Activated CD4-positive, alpha-beta T cell treated with anti-CD3 and anti-CD28 coated beads for 1 hour (primary cell): ENCODE results near the gene STIM1.

ENCODE experiments used
- DNase-seq: peaks from one replicate; pipeline ENCODE4 v3.0.0-alpha.2; 2020

The STIM1 gene

DNA sequence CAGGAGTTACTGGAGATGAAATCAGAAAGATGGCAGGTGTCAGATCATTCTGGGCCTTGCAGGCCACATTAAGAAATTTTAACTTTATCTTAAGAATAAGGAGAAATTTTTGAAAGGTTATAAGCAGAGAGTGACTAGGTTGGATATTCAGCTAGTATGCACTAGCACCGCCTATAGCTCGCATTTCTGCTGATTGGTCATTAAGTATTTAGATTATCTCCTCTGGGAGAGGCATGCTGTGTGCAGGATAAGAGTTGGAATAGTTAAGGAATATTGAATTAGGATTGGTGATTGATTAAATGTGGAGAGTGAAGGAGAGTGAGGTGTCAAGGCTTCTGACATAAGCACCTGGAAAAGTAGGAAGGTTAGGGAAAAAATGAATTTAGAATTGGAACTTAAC lies 100.6 kb downstream of the STIM1 start:
- no peak for DNase-seq

DNA sequence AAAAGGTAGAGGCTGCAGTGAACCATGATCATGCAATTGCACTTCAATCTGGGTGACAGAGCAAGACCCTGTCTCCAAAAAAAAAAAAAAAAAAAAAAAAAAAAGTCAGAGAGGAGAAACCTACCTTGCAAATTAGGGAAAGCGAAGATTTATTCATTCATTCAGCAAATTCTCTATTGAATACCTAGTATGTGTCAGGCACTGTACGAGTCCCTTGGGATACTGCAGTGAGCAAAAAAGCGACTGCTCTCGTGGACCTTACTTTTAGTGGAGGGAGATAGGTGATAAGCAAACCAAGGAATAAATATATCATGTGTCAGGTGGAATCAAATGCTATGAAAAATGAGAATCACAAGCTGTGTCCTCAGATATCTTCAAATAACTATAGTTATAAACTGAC lies 101.3 kb downstream of the STIM1 start:
- DNase-seq, result no peak

DNA sequence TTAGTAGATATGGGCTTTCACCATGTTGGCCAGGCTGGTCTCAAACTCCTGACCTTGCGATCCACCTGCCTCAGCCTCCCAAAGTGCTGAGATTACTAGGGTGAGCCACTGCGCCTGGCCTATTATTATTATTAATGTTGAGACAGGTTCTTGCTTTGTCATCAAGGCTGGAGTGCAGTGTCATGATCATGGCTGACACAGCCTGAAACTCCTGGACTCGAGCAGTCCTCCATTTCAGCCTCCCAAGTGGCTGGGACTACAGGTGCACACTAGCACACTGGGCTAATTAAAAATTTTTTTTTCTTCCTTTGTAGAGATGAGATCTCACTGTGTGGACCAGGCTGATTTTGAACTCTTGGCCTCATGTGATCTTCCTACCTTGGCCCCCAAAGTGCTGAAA lies 102.0 kb downstream of the STIM1 start:
- no peak for DNase-seq

DNA sequence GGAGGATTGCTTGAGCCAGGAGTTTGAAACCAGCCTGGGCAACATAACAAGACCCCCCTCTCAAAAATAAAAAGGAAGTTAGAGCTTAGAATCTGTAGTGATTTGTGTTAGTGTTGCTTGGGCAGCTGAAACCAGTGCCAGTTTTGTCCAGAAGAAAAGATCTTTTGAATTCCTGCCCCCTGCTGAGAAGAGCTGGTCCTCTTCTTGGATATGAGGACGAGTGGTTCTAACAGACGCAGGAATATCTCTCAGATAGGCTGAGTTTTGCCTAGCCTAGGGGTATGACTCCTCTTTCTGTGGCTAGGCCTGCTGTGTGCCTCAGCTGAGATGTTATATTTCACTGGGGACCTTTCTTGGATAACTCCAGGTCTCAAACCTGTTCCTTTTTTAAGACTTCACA lies 102.8 kb downstream of the STIM1 start:
- no peak for DNase-seq

DNA sequence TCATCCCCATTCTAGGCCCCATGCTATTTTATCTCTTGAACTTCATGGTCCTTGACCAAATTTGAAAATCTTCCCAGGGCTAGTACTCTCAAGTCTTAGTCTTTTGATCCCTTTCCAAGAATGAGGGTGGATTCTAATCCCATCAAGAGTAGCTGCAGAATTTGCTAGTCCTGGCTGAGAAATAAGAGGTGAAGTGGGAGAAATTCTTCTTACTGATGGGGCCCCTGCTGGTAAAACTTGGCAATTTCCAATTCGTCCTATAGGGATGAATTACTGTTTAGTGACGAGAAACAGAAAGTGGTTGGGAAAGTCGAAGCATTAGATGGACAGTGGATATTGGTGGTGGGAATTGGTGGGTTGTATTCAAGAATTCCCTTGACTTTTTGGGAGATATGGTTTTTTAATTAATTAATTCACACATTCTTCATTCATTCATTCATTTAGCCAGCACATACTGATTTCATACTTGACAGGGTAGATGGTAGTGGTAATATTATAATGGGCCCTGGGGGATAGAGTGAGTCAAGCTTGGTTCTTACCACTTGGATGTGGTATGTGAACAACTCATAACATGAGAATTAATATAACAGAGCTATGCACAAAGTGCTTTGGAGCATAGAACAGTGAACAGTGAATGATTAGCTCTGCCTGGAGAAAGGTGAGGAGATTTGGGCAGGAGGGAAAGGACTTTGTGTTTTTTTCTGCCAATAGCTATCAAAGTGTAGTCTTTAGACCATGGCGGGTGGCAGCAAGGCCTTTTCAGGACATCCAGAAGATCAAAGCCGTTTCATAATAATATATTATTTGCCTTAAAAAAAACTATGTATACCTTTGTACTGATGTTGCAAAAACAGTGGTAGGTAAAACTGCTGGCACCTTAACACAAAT lies 103.8 kb downstream of the STIM1 start:
- no peak for DNase-seq

DNA sequence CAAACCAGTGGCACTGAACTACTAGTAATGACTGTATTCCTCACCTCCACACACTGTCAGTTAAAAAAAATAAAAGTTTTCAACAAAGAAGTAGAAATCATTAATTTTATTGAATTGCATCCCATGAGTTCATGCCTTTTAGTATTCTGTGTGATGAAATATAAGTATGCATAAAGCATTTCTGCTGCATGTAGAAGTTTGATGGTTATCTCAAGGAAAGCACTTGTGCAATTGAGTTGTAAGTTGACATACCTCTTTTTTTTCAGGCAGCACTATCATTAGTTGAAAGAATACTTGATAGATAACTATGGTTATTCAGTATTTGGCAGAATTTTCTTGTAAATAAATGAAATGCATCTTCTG lies 104.4 kb downstream of the STIM1 start:
- no peak for DNase-seq

DNA sequence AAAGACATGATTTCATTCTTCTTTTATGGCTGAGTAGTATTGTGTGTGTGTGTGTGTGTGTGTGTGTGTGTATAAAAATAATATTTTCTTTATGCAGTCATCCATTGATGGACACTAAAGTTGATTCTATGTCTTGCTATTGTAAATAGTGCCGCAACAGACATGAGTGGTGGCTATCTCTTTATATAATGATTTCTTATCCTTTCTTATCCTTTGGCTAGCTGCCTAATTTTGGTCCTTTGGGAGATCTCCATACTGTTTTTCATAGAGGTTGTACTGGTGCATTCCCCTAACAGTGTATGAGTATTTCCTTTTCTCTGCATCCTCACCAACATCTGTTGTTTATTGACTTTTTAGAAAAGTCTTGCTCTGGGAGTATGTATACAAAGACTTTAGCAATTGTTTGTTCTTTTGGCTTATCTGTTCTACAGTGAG lies 107.0 kb downstream of the STIM1 start:
- no peak for DNase-seq

DNA sequence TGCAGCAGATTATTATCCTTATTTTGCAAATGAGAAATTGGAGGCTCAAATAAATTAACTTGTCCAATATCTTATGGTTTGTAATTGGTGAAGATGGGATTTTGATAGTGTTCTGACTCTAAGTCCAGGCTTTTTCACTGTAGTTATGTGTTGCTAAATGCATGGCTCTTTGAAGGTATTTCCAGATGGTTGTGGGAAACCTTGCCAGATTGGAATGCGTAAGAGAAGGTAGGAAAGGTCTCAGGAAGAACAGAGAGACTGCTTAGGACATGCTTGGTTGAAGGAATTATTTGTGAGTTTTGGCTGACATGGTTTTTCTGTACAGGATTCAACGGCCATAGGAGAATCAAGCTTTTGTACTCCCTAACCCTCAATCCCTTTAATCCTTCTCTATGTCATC lies 108.6 kb downstream of the STIM1 start:
- no peak for DNase-seq

DNA sequence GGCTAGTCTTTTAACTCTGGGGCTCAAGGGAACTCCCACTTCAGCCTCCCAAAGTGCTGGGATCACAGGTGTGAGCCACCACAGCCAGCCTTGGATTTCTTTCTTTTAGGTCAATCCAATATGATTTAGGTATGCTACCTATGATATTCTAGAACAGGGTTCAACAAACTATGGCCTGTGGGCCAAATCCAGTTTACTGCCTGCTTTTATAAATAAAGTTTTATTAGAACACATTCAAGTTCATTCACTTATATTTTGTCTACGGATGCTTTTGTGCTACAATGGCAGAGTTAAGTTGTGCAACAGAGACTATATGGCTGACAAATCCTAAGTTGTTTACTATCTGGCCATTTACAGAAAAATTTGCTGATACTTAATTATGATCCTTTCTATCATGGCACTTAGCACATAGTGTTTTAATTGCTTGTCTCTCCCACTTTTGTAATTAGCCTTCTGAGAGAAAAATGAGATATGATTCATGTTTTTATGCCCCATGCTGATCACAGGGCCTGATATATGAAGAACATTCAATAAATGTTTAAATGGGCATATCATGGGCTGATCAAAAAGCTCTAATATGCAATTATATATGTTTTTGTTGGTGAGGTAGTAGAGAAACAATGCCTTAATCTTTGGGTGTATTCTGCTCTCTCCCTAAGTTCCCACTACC lies 109.6 kb downstream of the STIM1 start:
- DNase-seq, result no peak

DNA sequence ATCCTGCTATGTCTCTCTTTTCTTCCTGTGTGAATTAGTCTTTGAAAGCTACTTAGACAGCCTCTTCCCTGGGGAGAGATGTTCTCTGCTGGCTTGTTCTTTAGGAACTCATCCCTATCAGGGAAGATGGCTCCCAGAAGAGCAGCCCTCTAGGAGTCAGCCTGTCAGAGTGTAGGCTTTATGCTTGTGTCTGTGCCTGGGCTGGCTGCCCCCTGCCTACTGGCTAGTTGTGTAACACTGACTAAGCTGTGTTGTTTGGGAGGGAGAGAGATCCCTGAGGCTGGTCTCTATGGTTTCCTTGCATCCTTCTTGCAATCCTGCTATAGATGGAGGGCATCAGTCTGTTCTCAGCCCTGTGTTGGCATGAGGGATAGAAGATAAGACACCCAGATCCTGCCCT lies 112.2 kb downstream of the STIM1 start:
- no peak for DNase-seq

DNA sequence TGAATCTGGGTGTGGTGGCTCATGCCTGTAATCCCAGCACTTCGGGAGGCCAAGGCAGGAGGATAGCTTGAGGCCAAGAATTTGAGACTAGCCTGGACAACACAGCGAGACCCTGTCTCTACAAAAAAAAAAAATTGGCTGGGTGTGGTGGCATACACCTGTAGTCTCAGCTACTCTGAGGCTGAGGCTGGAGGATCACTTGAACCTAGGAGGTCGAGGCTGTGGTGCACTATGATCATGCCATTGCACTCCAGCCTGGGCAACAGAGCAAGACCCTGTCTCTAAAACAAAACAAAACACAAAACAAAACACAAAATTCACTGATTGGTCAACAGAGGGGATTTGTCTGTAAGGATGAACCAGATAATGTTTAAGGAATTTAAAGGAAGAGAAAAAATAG lies 113.7 kb downstream of the STIM1 start:
- no peak for DNase-seq

DNA sequence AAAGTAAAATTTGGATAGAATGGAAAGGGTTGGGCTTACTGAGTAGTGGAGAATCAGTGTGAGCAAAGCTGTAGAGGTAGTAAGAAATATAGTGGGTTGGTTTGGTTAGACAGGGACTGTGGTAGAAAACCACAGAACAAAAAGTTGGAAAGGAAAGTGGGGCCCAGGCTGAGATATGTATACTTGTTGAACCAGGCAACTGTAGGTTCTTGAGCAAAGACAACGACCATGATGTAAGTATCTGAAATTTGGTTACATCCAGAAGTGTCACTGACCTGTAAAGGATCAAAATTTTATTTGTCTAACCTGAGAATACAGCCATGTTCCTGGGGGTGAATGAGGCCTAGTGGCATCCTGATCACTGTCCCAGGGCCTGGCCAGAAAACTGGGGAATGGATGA lies 114.1 kb downstream of the STIM1 start:
- DNase-seq, result no peak

DNA sequence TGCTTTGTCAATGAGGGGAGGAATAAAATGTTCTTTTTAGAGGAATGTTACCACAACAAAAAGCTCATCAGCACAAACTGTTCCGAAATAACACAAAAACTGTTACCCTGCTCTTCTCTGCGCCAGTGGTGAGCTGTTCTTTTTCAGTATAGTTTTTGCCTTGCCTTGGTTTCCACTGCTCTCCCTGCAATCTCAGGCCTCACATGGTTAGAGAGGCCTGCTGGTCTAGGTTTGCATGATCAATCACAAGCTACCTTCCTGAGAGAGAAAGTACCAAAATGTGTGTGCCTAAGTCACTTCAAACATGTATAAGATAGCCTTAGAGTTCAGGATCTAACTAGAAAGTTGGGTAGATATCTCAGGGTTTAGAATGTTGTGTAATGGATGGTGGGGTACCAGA lies 114.6 kb downstream of the STIM1 start:
- DNase-seq, result no peak

DNA sequence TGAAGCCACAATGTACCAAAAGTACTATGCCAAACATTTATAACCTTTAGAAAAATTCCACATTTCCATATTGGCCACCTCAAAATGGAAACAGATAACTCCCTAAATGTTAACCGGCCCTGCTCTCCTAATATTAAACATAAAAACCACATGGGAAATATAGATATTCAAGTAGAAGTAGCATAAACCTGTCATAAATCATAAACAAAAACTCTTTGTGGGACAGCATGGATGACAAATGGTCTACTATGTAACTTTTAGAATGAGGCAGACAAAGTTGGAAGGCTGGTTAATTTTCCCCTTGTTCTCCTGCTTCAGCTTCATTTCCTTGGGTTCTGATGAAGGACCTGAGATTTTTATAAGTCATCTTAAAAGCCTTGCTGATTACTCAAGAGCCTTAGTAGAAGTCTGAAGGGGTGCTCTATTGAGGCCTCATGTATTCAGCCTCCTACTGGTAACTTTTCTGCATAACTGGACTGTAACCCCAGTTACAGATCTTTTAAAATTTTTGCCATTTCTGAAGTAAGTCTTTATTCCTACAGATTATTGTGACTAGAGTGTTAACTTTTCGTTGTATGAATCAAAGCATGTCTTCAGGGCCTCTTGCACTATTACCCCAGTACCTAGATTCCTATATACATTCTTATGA lies 116.4 kb downstream of the STIM1 start:
- DNase-seq, result no peak

DNA sequence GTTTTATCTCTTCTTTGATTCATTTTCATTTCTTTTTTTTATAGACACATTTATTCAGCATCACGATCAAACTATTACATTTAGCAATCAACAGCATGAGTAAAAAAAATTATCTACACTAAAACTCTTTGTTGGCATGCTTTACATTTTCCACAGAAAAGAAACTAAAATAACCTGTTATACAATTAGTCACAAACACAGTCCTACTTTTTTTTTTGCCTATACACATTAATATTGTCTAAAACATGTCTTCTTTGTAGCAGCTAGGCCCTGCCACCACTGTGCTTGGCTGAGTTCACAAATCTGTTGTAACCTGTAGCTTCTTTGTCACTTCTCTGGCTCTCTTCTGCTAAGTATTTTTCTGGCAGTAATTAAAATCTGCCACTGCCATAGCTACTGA lies 117.0 kb downstream of the STIM1 start:
- DNase-seq, result no peak

DNA sequence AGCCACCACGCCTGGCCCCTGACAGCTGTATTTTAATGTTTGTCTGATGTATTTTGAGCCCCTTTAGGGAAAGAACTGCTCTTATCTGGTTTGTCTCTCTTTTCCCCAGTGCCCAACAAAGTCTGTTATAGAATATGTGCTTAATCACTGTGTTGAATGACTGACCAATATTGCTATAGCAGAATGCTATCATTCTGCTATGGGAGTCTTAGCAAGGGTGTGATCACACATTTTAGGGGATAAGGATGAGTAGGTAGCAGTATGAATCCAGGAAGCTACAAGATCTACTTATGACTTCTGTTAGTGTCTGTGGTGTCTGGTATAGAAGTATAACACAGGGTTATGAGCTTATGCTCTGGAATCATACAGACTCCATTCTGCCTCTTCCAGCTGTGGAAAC lies 121.6 kb downstream of the STIM1 start:
- DNase-seq, result no peak

DNA sequence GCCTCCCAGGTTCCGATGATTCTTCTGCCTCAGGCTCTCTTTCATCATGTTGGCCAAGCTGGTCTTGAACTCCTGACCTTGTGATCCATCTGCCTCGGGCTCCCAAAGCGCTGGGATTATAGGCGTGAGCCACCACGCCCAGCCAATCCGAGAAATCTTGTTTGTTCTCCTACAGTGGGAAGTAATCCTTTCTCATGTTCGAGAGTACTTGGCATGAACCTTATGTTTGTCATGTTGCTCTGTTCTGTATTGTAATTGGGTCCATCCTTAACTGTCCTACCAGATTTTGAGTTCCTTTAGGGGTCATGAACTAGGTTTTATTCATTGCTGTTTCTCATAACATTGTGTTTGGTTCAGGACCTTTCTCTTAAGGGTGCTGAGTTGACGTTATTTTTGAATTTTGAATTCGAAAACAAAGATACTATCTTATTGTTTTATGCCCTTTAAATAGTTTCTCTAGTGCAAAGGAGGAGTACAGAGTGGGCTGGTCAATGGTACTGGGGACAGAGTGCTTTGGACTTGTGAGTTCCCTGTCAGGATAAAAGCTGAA lies 125.7 kb downstream of the STIM1 start:
- no peak for DNase-seq

DNA sequence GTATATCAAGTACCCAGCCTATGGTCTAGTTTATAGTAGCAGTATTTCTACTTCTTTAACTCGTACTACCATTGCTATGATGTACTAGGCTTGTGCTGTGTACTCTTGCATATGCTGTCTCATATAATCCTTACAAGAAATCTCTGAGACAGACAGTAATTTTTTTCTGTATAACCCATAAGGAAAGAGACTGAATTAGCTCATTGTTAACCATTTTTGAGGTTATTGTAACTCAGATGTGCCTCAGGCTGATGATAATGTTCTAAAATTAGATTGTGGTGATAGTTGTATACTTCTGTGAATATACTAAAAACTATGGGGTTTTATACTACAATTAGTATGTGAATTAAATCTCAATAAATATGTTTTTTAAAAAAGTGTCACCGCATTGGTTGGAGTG lies 127.0 kb downstream of the STIM1 start:
- no peak for DNase-seq

DNA sequence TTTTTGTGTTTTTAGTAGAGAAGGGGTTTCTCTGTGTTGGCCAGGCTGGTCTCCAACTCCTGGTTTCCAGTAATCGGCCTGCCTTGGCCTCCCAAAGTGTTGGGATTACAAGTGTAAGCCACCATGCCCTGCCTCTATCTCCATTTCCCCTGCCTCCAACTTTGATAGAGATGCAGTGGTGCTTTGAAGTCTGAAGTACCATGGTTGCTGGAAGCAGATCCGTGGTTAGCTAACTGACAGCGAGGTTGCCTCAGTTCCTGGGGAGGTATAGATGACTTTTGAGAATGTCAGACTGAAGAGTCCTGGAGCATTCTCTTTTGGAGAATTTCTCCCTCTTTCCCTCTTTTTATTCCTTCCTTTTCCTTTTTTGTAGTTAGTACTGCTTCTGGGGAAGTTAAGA lies 127.6 kb downstream of the STIM1 start:
- no peak for DNase-seq

DNA sequence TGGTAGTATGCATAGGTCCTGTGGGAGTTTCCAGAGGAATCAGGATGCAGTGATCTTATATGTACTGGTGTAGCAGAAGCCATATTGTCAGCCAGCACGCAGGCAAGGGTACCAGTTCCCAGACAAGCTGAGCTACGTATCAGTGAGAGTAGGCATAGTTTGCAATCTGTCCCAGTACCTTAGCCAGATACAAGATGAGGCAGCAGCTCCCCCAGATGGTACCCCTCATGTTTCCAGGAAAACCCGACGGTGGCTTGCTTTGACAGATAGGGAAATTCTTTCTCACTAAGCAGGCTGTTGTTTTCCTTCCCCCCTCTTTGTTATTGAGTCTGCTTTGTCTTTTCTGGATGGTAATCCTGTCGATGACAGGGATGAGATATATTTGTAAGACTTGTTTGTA lies 129.4 kb downstream of the STIM1 start:
- peak; percentile 12 for DNase-seq

DNA sequence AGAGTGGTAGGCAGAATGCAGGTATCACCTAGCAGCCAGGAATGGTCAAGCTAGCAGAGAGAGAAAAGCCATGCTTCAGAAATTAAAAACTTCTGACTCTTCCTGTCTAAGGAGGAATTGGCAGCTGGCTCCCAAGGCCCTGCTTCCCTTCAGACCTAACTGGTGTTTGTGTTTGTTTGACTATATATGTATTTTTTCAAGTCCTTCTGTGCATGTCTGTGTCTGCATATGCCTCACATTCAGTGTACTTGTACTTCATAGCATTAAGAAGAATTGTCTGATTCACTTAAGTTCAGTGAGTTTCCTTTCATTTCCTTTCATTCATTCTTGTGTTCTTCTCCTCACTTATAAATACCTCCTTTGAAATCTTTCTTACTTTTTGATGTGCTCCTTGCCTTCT lies 130.2 kb downstream of the STIM1 start:
- no peak for DNase-seq

DNA sequence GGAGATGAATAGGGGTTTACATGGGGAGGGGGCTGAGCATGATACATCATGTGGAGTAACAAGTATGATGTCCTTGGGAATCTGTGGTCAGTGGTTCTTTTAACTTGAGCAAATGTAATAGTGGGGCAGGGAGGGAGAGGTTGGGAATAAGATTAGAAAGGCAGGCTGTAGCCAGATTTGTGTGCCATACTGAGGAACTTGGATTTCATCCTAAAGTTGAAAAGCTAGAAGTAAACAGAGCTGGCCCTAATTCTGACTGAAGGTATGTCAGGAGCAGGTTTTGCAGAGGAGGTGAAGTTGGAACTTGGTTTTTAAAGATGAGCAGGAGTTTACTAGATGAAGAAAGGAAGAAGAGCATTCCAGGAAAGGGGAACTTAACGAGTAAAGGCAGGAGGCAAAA lies 130.8 kb downstream of the STIM1 start:
- DNase-seq, result no peak

DNA sequence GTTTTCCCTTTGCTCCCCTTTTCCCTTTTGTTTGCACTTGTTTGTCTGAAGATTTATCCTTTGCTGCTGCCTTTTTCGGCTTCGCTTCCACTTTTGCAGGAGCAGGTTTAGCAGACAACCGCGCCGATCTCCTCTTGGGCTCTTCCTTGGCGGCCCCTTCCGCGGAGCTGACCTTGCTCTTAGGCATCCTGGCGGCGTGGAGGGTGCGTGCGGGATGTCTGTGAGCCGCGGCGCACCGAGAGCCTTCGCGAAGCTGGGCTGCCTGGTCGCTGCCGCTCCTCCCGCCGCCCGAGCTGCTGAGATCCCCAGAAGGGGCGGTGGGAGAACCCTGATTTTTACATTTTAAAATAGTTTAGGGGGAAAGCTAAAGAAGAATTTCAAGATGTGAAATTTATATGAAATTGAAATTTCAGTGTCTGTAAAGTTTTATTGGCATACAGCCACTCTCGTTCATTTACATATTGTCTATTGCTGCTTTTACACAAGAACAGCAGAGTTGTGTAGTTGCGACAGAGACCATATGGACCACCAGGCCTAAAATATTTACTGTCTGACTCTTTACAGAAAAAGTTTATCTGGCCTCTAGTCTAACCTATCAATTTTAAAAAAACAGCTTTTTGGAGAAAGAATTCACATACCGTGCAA lies 133.9 kb downstream of the STIM1 start:
- no peak for DNase-seq
